Measurements from ENCODE around the gene SAMD11.

- TF ChIP-seq CTCF (conservative IDR thresholded peaks at IDR 0.05) (no peak), ZFX (IDR thresholded peaks at IDR 0.05) (0 out of 2 replicates have a peak, but pooled peaks have one; percentile 37)
Measured at GRCh38 chr1:966704-967300, 43.1 kb downstream of the SAMD11 start.

Measured in C4-2B (cell line).